Trophoblast cell (in vitro differentiated cells and primary cell): Measurements from ENCODE around the gene KDM4B.

Experiments
- DNase-seq, 2 donors: peaks; one replicate each; pipeline ENCODE4 v3.0.0-alpha.2; 2016
- H2AFZ ChIP-seq: 2 replicates; pipeline ENCODE4 v1.6.1; 2013; ENCODE audit warnings: low read length, moderate library complexity, mild to moderate bottlenecking; ENCODE audit not compliant: insufficient read depth, poor library complexity
- H2AK5ac ChIP-seq: 2 replicates; pipeline ENCODE4 v1.6.1; 2013; ENCODE audit warnings: mild to moderate bottlenecking, low read length
- H2BK120ac ChIP-seq: 2 replicates; pipeline ENCODE4 v1.6.1; 2013; ENCODE audit warnings: low read length, mild to moderate bottlenecking, moderate library complexity; ENCODE audit not compliant: insufficient read depth, poor library complexity
- H2BK12ac ChIP-seq: 2 replicates; pipeline ENCODE4 v1.6.1; 2013; ENCODE audit warnings: mild to moderate bottlenecking, low read length, moderate library complexity
- H2BK5ac ChIP-seq: 2 replicates; pipeline ENCODE4 v1.6.1; 2013; ENCODE audit warnings: low read length, low read depth, moderate library complexity, mild to moderate bottlenecking; ENCODE audit not compliant: poor library complexity
- H3K14ac ChIP-seq: 2 replicates; pipeline ENCODE4 v1.6.1; 2013; ENCODE audit warnings: mild to moderate bottlenecking, low read length
- H3K18ac ChIP-seq: 2 replicates; pipeline ENCODE4 v1.6.1; 2013; ENCODE audit warnings: mild to moderate bottlenecking, low read length
- H3K23ac ChIP-seq: 2 replicates; pipeline ENCODE4 v1.6.1; 2013; ENCODE audit warnings: low read length
- H3K27ac ChIP-seq: 2 replicates; pipeline ENCODE4 v1.5.1; 2013; ENCODE audit warnings: low read depth, mild to moderate bottlenecking, inconsistent platforms, low read length, moderate library complexity
- H3K27me3 ChIP-seq: 2 replicates; pipeline ENCODE4 v1.6.1; 2013; ENCODE audit warnings: inconsistent platforms, mild to moderate bottlenecking, low read length, moderate library complexity; ENCODE audit not compliant: insufficient read depth
- H3K36me3 ChIP-seq, 2 experiments: 1 replicate in 1 of 2; 2 replicates in 1 of 2; pipeline ENCODE4 v1.6.1; 2013; ENCODE audit warnings: low read length in 2 of 2, mild to moderate bottlenecking in 2 of 2, moderate library complexity in 1 of 2; ENCODE audit not compliant: insufficient read depth in 2 of 2, control insufficient read depth in 1 of 2
- H3K4ac ChIP-seq: 2 replicates; pipeline ENCODE4 v1.6.1; 2013; ENCODE audit warnings: low read depth, mild to moderate bottlenecking, low read length, moderate library complexity
- H3K4me1 ChIP-seq, 2 experiments: 1 replicate in 1 of 2; 2 replicates in 1 of 2; pipeline ENCODE4 v1.6.1; 2013; ENCODE audit warnings: low read length in 2 of 2, mild to moderate bottlenecking in 2 of 2, moderate library complexity in 1 of 2; ENCODE audit not compliant: insufficient read depth in 2 of 2, control insufficient read depth in 1 of 2
- H3K4me2 ChIP-seq: 2 replicates; pipeline ENCODE4 v1.6.1; 2013; ENCODE audit warnings: inconsistent platforms, mild to moderate bottlenecking, low read length, moderate library complexity
- H3K4me3 ChIP-seq: 2 replicates; pipeline ENCODE4 v1.5.1; 2013; ENCODE audit warnings: mild to moderate bottlenecking, low read depth, low read length, inconsistent platforms
- H3K79me1 ChIP-seq: one replicate; pipeline ENCODE4 v1.6.1; 2013; ENCODE audit warnings: low read length
- H3K79me2 ChIP-seq: 2 replicates; pipeline ENCODE4 v1.6.1; 2013; ENCODE audit warnings: low read length, mild to moderate bottlenecking; ENCODE audit not compliant: control insufficient read depth, insufficient read depth, poor library complexity
- H3K9ac ChIP-seq: 2 replicates; pipeline ENCODE4 v1.6.1; 2013; ENCODE audit warnings: mild to moderate bottlenecking, low read length
- H3K9me3 ChIP-seq: 2 replicates; pipeline ENCODE4 v1.6.1; 2013; ENCODE audit warnings: low read depth, mild to moderate bottlenecking, control low read depth, inconsistent platforms, low read length; ENCODE audit not compliant: insufficient read depth
- H4K12ac ChIP-seq: 2 replicates; pipeline ENCODE4 v1.6.1; 2013; ENCODE audit warnings: low read depth, mild to moderate bottlenecking, low read length, moderate library complexity
- H4K8ac ChIP-seq: 2 replicates; pipeline ENCODE4 v1.6.1; 2013; ENCODE audit warnings: low read depth, mild to moderate bottlenecking, low read length, moderate library complexity
- H4K91ac ChIP-seq: one replicate; pipeline ENCODE4 v1.6.1; 2013; ENCODE audit warnings: low read depth, mild to moderate bottlenecking, low read length, moderate library complexity
- WGBS: extraction: QIAGEN DNeasy Blood & Tissue Kit; methylation state at CpG from one replicate; pipeline ENCODE4 v1.1.7; 2013; ENCODE audit warnings: missing lambda C conversion rate; ENCODE audit not compliant: insufficient read length, insufficient coverage; ENCODE audit errors: extremely low coverage; 5-methylcytosine and 5-hydroxymethylcytosine counted together

Gene KDM4B

GRCh38 chr19:5013761-5014160, 44.8 kb downstream of the KDM4B start:
- no peak overlapping the region for H3K14ac ChIP-seq
- H3K23ac ChIP-seq, result no peak overlapping the region
- peaks cover 3% of the 10 kb centered on the region for H3K9me3 ChIP-seq
- H3K36me3 ChIP-seq, result peaks cover 44 to 49% of the 10 kb centered on the region in 2 experiments
- H3K79me2 ChIP-seq, result peaks cover 32% of the 10 kb centered on the region
- peak overlapping the region; percentile 68 for H3K4ac ChIP-seq
- no peak overlapping the region for H3K4me3 ChIP-seq
- no peak overlapping the region for H2BK12ac ChIP-seq
- peaks cover 3 to 5% of the 10 kb centered on the region in 2 experiments for H3K4me1 ChIP-seq
- no peak overlapping the region for H2BK5ac ChIP-seq
- H3K79me1 ChIP-seq, result no peaks in the 10 kb centered on the region
- peak overlapping the region; percentile 29 for H3K9ac ChIP-seq
- no peak for DNase-seq
- H4K8ac ChIP-seq, result no peak overlapping the region
- WGBS, result no CpG with 5 or more reads among the region's 14 CpGs
- H4K91ac ChIP-seq, result no peak overlapping the region
- no peak overlapping the region for H3K4me2 ChIP-seq
- H3K27ac ChIP-seq, result no peak overlapping the region
- H2BK120ac ChIP-seq, result no peak overlapping the region
- no peak overlapping the region for H2AFZ ChIP-seq
- peak overlapping the region; percentile 33 for H3K18ac ChIP-seq
- H4K12ac ChIP-seq, result no peak overlapping the region
- no peak overlapping the region for H2AK5ac ChIP-seq
- H3K27me3 ChIP-seq, result no peaks in the 10 kb centered on the region

GRCh38 chr19:5014941-5015340, 46.0 kb downstream of the KDM4B start:
- H3K9ac ChIP-seq, result no peak overlapping the region
- no peak overlapping the region for H2BK12ac ChIP-seq
- H3K79me2 ChIP-seq, result peaks cover 32% of the 10 kb centered on the region
- H3K27me3 ChIP-seq, result no peaks in the 10 kb centered on the region
- H3K4me2 ChIP-seq, result no peak overlapping the region
- no CpG with 5 or more reads among the region's 13 CpGs for WGBS
- H3K14ac ChIP-seq, result no peak overlapping the region
- H3K27ac ChIP-seq, result no peak overlapping the region
- H3K4ac ChIP-seq, result peak overlapping the region; percentile 68
- DNase-seq, result no peak
- no peak overlapping the region for H2BK120ac ChIP-seq
- peaks cover 13% of the 10 kb centered on the region for H3K9me3 ChIP-seq
- no peak overlapping the region for H4K12ac ChIP-seq
- H4K8ac ChIP-seq, result no peak overlapping the region
- no peak overlapping the region for H3K23ac ChIP-seq
- no peak overlapping the region for H2AFZ ChIP-seq
- no peak overlapping the region for H3K4me3 ChIP-seq
- H3K18ac ChIP-seq, result no peak overlapping the region
- H2BK5ac ChIP-seq, result no peak overlapping the region
- no peaks in the 10 kb centered on the region for H3K79me1 ChIP-seq
- H2AK5ac ChIP-seq, result no peak overlapping the region
- H4K91ac ChIP-seq, result no peak overlapping the region
- H3K36me3 ChIP-seq, result peaks cover 55 to 59% of the 10 kb centered on the region in 2 experiments
- peaks cover 3 to 5% of the 10 kb centered on the region in 2 experiments for H3K4me1 ChIP-seq

GRCh38 chr19:5016268-5016667, 47.4 kb downstream of the KDM4B start:
- H3K27me3 ChIP-seq, result no peaks in the 10 kb centered on the region
- no peak overlapping the region for H2BK5ac ChIP-seq
- H4K8ac ChIP-seq, result no peak overlapping the region
- peak in 1 of 2 donors; percentile 35 for DNase-seq
- H3K36me3 ChIP-seq, result peaks cover 59 to 62% of the 10 kb centered on the region in 2 experiments
- H3K23ac ChIP-seq, result no peak overlapping the region
- no peak overlapping the region for H3K4me3 ChIP-seq
- H4K12ac ChIP-seq, result no peak overlapping the region
- H3K18ac ChIP-seq, result no peak overlapping the region
- no peak overlapping the region for H3K14ac ChIP-seq
- H3K79me1 ChIP-seq, result no peaks in the 10 kb centered on the region
- H3K79me2 ChIP-seq, result peaks cover 27% of the 10 kb centered on the region
- no peak overlapping the region for H2BK12ac ChIP-seq
- H2AK5ac ChIP-seq, result no peak overlapping the region
- H2AFZ ChIP-seq, result no peak overlapping the region
- H3K9ac ChIP-seq, result no peak overlapping the region
- no peak overlapping the region for H3K27ac ChIP-seq
- WGBS, result no CpG with 5 or more reads among the region's 16 CpGs
- H4K91ac ChIP-seq, result no peak overlapping the region
- no peak overlapping the region for H3K4me2 ChIP-seq
- no peak overlapping the region for H2BK120ac ChIP-seq
- H3K9me3 ChIP-seq, result peaks cover 16% of the 10 kb centered on the region
- H3K4me1 ChIP-seq, result peaks cover 1 to 3% of the 10 kb centered on the region in 2 experiments
- no peak overlapping the region for H3K4ac ChIP-seq

GRCh38 chr19:5016781-5017180, 47.9 kb downstream of the KDM4B start:
- no peak overlapping the region for H2AFZ ChIP-seq
- no peaks in the 10 kb centered on the region for H3K79me1 ChIP-seq
- H3K14ac ChIP-seq, result no peak overlapping the region
- no peak overlapping the region for H3K27ac ChIP-seq
- peaks cover 16% of the 10 kb centered on the region for H3K9me3 ChIP-seq
- H3K4me2 ChIP-seq, result no peak overlapping the region
- no peak overlapping the region for H2BK120ac ChIP-seq
- no peak overlapping the region for H3K18ac ChIP-seq
- H3K9ac ChIP-seq, result no peak overlapping the region
- no peaks in the 10 kb centered on the region for H3K27me3 ChIP-seq
- peaks cover 57 to 59% of the 10 kb centered on the region in 2 experiments for H3K36me3 ChIP-seq
- WGBS, result no CpG with 5 or more reads among the region's 14 CpGs
- DNase-seq, result no peak
- H2AK5ac ChIP-seq, result no peak overlapping the region
- H3K4me3 ChIP-seq, result no peak overlapping the region
- no peak overlapping the region for H4K12ac ChIP-seq
- no peak overlapping the region for H2BK12ac ChIP-seq
- H3K4me1 ChIP-seq, result peaks cover 0 to 1% of the 10 kb centered on the region in 2 experiments
- no peak overlapping the region for H3K23ac ChIP-seq
- no peak overlapping the region for H2BK5ac ChIP-seq
- H4K91ac ChIP-seq, result no peak overlapping the region
- peaks cover 21% of the 10 kb centered on the region for H3K79me2 ChIP-seq
- no peak overlapping the region for H4K8ac ChIP-seq
- no peak overlapping the region for H3K4ac ChIP-seq
